NCI-H748 treated with DMSO at 0.1 percent for 48 hours (cell line): Measurements from ENCODE around the gene BCAT1.
"Not testable (repeated sequence)": the region's sequence is repeated elsewhere in the genome, so short reads cannot be mapped to it uniquely, and the experiment has no call there.

Experiments used
- DNase-seq: peaks from one replicate; lab custom pipeline; 2025; lab: John Stamatoyannopoulos, UW

BCAT1 gene

GRCh38 chr12:24928131-24928530 lies 20.8 kb downstream of the BCAT1 start:
- DNase-seq, result no peak

- not testable (repeated sequence) for DNase-seq
Observed at GRCh38 chr12:24926080-24926479, 22.8 kb downstream of the BCAT1 start.

- no peak for DNase-seq
Observed at GRCh38 chr12:24922090-24922489, 26.8 kb downstream of the BCAT1 start.

GRCh38 chr12:24921251-24922038 lies 27.5 kb downstream of the BCAT1 start:
- no peak for DNase-seq

GRCh38 chr12:24920141-24920540 lies 28.8 kb downstream of the BCAT1 start:
- no peak for DNase-seq

GRCh38 chr12:24919346-24920001 lies 29.4 kb downstream of the BCAT1 start:
- no peak for DNase-seq

GRCh38 chr12:24918596-24918995 lies 30.3 kb downstream of the BCAT1 start:
- DNase-seq, result no peak

GRCh38 chr12:24915501-24915900 lies 33.4 kb downstream of the BCAT1 start:
- DNase-seq, result no peak

- no peak for DNase-seq
Observed at GRCh38 chr12:24913953-24914352, 34.9 kb downstream of the BCAT1 start.

GRCh38 chr12:24913130-24913529 lies 35.8 kb downstream of the BCAT1 start:
- no peak for DNase-seq

GRCh38 chr12:24911271-24911791 lies 37.6 kb downstream of the BCAT1 start:
- no peak for DNase-seq

- DNase-seq, result not testable (repeated sequence)
Observed at GRCh38 chr12:24910192-24910591, 38.7 kb downstream of the BCAT1 start.

GRCh38 chr12:24909667-24910066 lies 39.2 kb downstream of the BCAT1 start:
- no peak for DNase-seq

- DNase-seq, result no peak
Observed at GRCh38 chr12:24907464-24907863, 41.4 kb downstream of the BCAT1 start.

GRCh38 chr12:24906141-24906540 lies 42.8 kb downstream of the BCAT1 start:
- no peak for DNase-seq

GRCh38 chr12:24905431-24905830 lies 43.5 kb downstream of the BCAT1 start:
- DNase-seq, result no peak

GRCh38 chr12:24904871-24905270 lies 44.0 kb downstream of the BCAT1 start:
- no peak for DNase-seq

- DNase-seq, result no peak
Observed at GRCh38 chr12:24903329-24904088, 45.4 kb downstream of the BCAT1 start.

GRCh38 chr12:24902511-24903328 lies 46.2 kb downstream of the BCAT1 start:
- no peak for DNase-seq

GRCh38 chr12:24901576-24902461 lies 47.1 kb downstream of the BCAT1 start:
- DNase-seq, result no peak

- DNase-seq, result no peak
Observed at GRCh38 chr12:24900196-24900595, 48.7 kb downstream of the BCAT1 start.
